T47D (cell line): ENCODE data around the gene GREB1.

Experiments used
- DNase-seq, 2 experiments: peaks; one replicate each; pipeline versions ENCODE4 v3.0.0 to v3.0.0-alpha.2; 2011 to 2012; ENCODE audit warnings: low read depth in 1 of 2, low spot score in 1 of 2
- JUND ChIP-seq: IDR thresholded peaks from 2 replicates; pipeline ENCODE4 v1.6.1; 2012; ENCODE audit warnings: low read depth
- in situ Hi-C: cut with HindIII; loops from 2 replicates; pipeline ENCODE4 v1.10.0; 2016; ENCODE audit warnings: low sequenced_read_pairs, low pct_unique_long_range_greater_than_20kb

Gene GREB1

GRCh38 chr2:11573418-11574175, 39.8 kb downstream of the GREB1 start:
- no peak for TF ChIP-seq JUND
- in situ Hi-C loops = no loop called here
- DNase-seq = no peak

GRCh38 chr2:11574176-11575046, 40.6 kb downstream of the GREB1 start:
- TF ChIP-seq JUND = no peak
- in situ Hi-C loops = no loop called here
- no peak for DNase-seq

- in situ Hi-C loops = no loop called here
- DNase-seq = no peak
- no peak for TF ChIP-seq JUND
These were observed 42.6 kb downstream of the GREB1 start for GRCh38 chr2:11576398-11576797.

- no peak for DNase-seq
- no peak for TF ChIP-seq JUND
- in situ Hi-C loops = no loop called here
These were observed 43.4 kb downstream of the GREB1 start for GRCh38 chr2:11577101-11577883.

- no peak for DNase-seq
- TF ChIP-seq JUND = no peak
- in situ Hi-C loops = no loop called here
These were observed 44.5 kb downstream of the GREB1 start for GRCh38 chr2:11578081-11578948.

- no peak for DNase-seq
- no peak for TF ChIP-seq JUND
- in situ Hi-C loops = no loop called here
These were observed 45.3 kb downstream of the GREB1 start for GRCh38 chr2:11578986-11579774.

GRCh38 chr2:11579867-11580659, 46.2 kb downstream of the GREB1 start:
- in situ Hi-C loops = no loop called here
- DNase-seq = no peak
- no peak for TF ChIP-seq JUND

- in situ Hi-C loops = no loop called here
These were observed 46.9 kb downstream of the GREB1 start for GRCh38 chr2:11580697-11581096.

GRCh38 chr2:11581124-11581796, 47.4 kb downstream of the GREB1 start:
- TF ChIP-seq JUND = no peak

More at GRCh38 chr2:11580697-11581096, 46.9 kb downstream of the GREB1 start:
- no peak for DNase-seq
- no peak for TF ChIP-seq JUND

More at GRCh38 chr2:11581124-11581796, 47.4 kb downstream of the GREB1 start:
- no peak for DNase-seq
- in situ Hi-C loops = no loop called here
